Stimulated activated naive CD4-positive, alpha-beta T cell treated with Interleukin-2 at 50 U/mL for 16 hours (primary cell): Measurements from ENCODE around the gene PKN2.

Experiments used
- DNase-seq: peaks from one replicate; lab custom pipeline; 2025; lab: John Stamatoyannopoulos, UW

The PKN2 gene

GRCh38 chr1:88735382-88735781 is 51.3 kb downstream of the PKN2 start:
- no peak for DNase-seq

- no peak for DNase-seq
These were observed 51.8 kb downstream of the PKN2 start for GRCh38 chr1:88735909-88736308.

GRCh38 chr1:88736633-88737248 is 52.7 kb downstream of the PKN2 start:
- DNase-seq = no peak

GRCh38 chr1:88737338-88737927 is 53.4 kb downstream of the PKN2 start:
- DNase-seq = no peak

- no peak for DNase-seq
These were observed 56.7 kb downstream of the PKN2 start for GRCh38 chr1:88740784-88741183.

- no peak for DNase-seq
These were observed 57.3 kb downstream of the PKN2 start for GRCh38 chr1:88741413-88741812.

GRCh38 chr1:88742531-88742930 is 58.5 kb downstream of the PKN2 start:
- no peak for DNase-seq

- DNase-seq = no peak
These were observed 60.1 kb downstream of the PKN2 start for GRCh38 chr1:88744142-88744541.

GRCh38 chr1:88746916-88747315 is 62.8 kb downstream of the PKN2 start:
- no peak for DNase-seq

- DNase-seq = no peak
These were observed 67.6 kb downstream of the PKN2 start for GRCh38 chr1:88751714-88752113.

GRCh38 chr1:88753506-88753905 is 69.4 kb downstream of the PKN2 start:
- no peak for DNase-seq

GRCh38 chr1:88763649-88764406 is 79.8 kb downstream of the PKN2 start:
- DNase-seq = no peak

- DNase-seq = no peak
These were observed 84.1 kb downstream of the PKN2 start for GRCh38 chr1:88768187-88768586.

- no peak for DNase-seq
These were observed 84.7 kb downstream of the PKN2 start for GRCh38 chr1:88768816-88769215.

GRCh38 chr1:88773540-88774150 is 89.6 kb downstream of the PKN2 start:
- no peak for DNase-seq

- no peak for DNase-seq
These were observed 90.1 kb downstream of the PKN2 start for GRCh38 chr1:88774151-88774556.

- no peak for DNase-seq
These were observed 93.6 kb downstream of the PKN2 start for GRCh38 chr1:88777604-88778149.

- DNase-seq = no peak
These were observed 95.8 kb downstream of the PKN2 start for GRCh38 chr1:88779880-88780279.

- DNase-seq = no peak
These were observed 96.4 kb downstream of the PKN2 start for GRCh38 chr1:88780485-88780884.

GRCh38 chr1:88783145-88783544 is 99.1 kb downstream of the PKN2 start:
- no peak for DNase-seq

GRCh38 chr1:88784551-88784950 is 100.5 kb downstream of the PKN2 start:
- DNase-seq = no peak

GRCh38 chr1:88787023-88787903 is 103.2 kb downstream of the PKN2 start:
- DNase-seq = no peak
